ENCODE results near the gene MUCL1.
"Not testable (repeated sequence)": the region's sequence is repeated elsewhere in the genome, so short reads cannot be mapped to it uniquely, and the experiment has no call there.

MUCL1 gene

GRCh38 chr12:54888428-54888827, 34.1 kb downstream of the MUCL1 start:
- H3K4me3 ChIP-seq (ENCODE audit: low read length); DNase-seq (ENCODE audit: low read depth, low spot score): not testable (repeated sequence)

GRCh38 chr12:54890339-54890738, 36.0 kb downstream of the MUCL1 start:
- no peak overlapping the region for H3K4me3 ChIP-seq (ENCODE audit: low read length)
- no peak for DNase-seq (ENCODE audit: low read depth, low spot score)

- no peak for DNase-seq (ENCODE audit: low read depth, low spot score)
- H3K4me3 ChIP-seq (ENCODE audit: low read length), result no peak overlapping the region
Measured at GRCh38 chr12:54891717-54892478, 37.6 kb downstream of the MUCL1 start.

All from Jurkat, Clone E6-1 (cell line).